HEK293 (cell line): ENCODE data around the gene CD53.

Experiments
- CTCF ChIA-PET: fragments of 350-600 bp; formaldehyde crosslinking; extraction: SDS; loops from one replicate; lab custom pipeline; 2021; ENCODE audit warnings: antibody characterized with exemption; lab: Yijun Ruan, JAX
- POLR2A ChIA-PET: fragments of 300-600 bp; formaldehyde crosslinking; extraction: SDS; loops from one replicate; lab custom pipeline; 2020; ENCODE audit warnings: antibody characterized with exemption, inconsistent platforms; lab: Yijun Ruan, JAX
- H3K27ac ChIP-seq: fragments of 200-500 bp; sonication (Bioruptor generic); 2 replicates; pipeline ENCODE4 v1.5.1; 2014; ENCODE audit warnings: low read depth, low read length, control low read depth, inconsistent platforms; ENCODE audit errors: extremely low read depth
- H3K36me3 ChIP-seq, 2 experiments: fragments of 200-500 bp in 1 of 2; sonication (Bioruptor generic) in 1 of 2; 1 replicate in 1 of 2; 2 replicates in 1 of 2; pipeline ENCODE4 v1.5.1; 2014 to 2017; ENCODE audit warnings: inconsistent platforms in 2 of 2, low read length in 2 of 2; ENCODE audit not compliant: control insufficient read depth in 2 of 2, insufficient read depth in 1 of 2
- H3K4me1 ChIP-seq: fragments of 200-500 bp; sonication (Bioruptor generic); 2 replicates; pipeline ENCODE4 v1.5.1; 2014; ENCODE audit warnings: mild to moderate bottlenecking, low read length, inconsistent platforms; ENCODE audit not compliant: control insufficient read depth, insufficient read depth
- H3K4me3 ChIP-seq: 2 replicates; pipeline ENCODE4 v1.5.1; 2011; ENCODE audit warnings: low read depth, mild to moderate bottlenecking, control low read depth, low read length, moderate library complexity
- H3K9me3 ChIP-seq: fragments of 200-500 bp; sonication (Bioruptor generic); 2 replicates; pipeline ENCODE4 v1.5.1; 2014; ENCODE audit warnings: low read depth, low read length, inconsistent platforms; ENCODE audit not compliant: control insufficient read depth, insufficient read depth
- KLF8 ChIP-seq: fragments of 450-650 bp; formaldehyde crosslinking; IDR thresholded peaks from 2 replicates; pipeline ENCODE4 v1.5.1; 2016; ENCODE audit warnings: missing biosample characterization, missing genetic modification characterization
- MYNN ChIP-seq: fragments of 450-650 bp; formaldehyde crosslinking; IDR thresholded peaks from 2 replicates; pipeline ENCODE4 v1.5.1; 2016; ENCODE audit warnings: missing biosample characterization, missing genetic modification characterization, borderline replicate concordance
- MZF1 ChIP-seq: fragments of 450-650 bp; formaldehyde crosslinking; IDR thresholded peaks from 2 replicates; pipeline ENCODE4 v1.5.1; 2017; ENCODE audit warnings: missing biosample characterization, missing genetic modification characterization, borderline replicate concordance
- PRDM6 ChIP-seq: fragments of 450-650 bp; formaldehyde crosslinking; IDR thresholded peaks from 2 replicates; pipeline ENCODE4 v1.5.1; 2017; ENCODE audit warnings: missing biosample characterization, missing genetic modification characterization
- TCF7L2 ChIP-seq: IDR thresholded peaks from 2 replicates; pipeline ENCODE4 v1.6.1; 2011; ENCODE audit warnings: low read depth, mild to moderate bottlenecking, inconsistent platforms, low read length, moderate library complexity, borderline replicate concordance
- TSHZ1 ChIP-seq: fragments of 450-650 bp; formaldehyde crosslinking; IDR thresholded peaks from 2 replicates; pipeline ENCODE4 v1.5.1; 2016; ENCODE audit warnings: missing biosample characterization, missing genetic modification characterization, borderline replicate concordance
- ZBTB44 ChIP-seq: fragments of 450-650 bp; IDR thresholded peaks from 2 replicates; pipeline ENCODE4 v1.5.1; 2018; ENCODE audit warnings: missing biosample characterization, mild to moderate bottlenecking, missing genetic modification characterization
- ZBTB8A ChIP-seq: fragments of 450-650 bp; formaldehyde crosslinking; IDR thresholded peaks from 2 replicates; pipeline ENCODE4 v1.5.1; 2016; ENCODE audit warnings: missing biosample characterization, missing genetic modification characterization
- ZEB2 ChIP-seq: fragments of 450-650 bp; formaldehyde crosslinking; IDR thresholded peaks from 2 replicates; pipeline ENCODE4 v1.5.1; 2016; ENCODE audit warnings: missing biosample characterization, missing genetic modification characterization
- ZFP3 ChIP-seq: fragments of 450-650 bp; formaldehyde crosslinking; IDR thresholded peaks from 2 replicates; pipeline ENCODE4 v1.5.1; 2016; ENCODE audit warnings: low read depth, missing biosample characterization, missing genetic modification characterization
- ZFP41 ChIP-seq: fragments of 450-650 bp; formaldehyde crosslinking; IDR thresholded peaks from 2 replicates; pipeline ENCODE4 v1.5.1; 2016; ENCODE audit warnings: missing biosample characterization, missing genetic modification characterization, borderline replicate concordance
- ZNF10 ChIP-seq: fragments of 450-650 bp; formaldehyde crosslinking; IDR thresholded peaks from 2 replicates; pipeline ENCODE4 v1.5.1; 2017; ENCODE audit warnings: missing biosample characterization, missing genetic modification characterization
- ZNF157 ChIP-seq: fragments of 450-650 bp; formaldehyde crosslinking; IDR thresholded peaks from 2 replicates; pipeline ENCODE4 v1.5.1; 2016; ENCODE audit warnings: missing biosample characterization, missing genetic modification characterization
- ZNF169 ChIP-seq: fragments of 450-650 bp; formaldehyde crosslinking; IDR thresholded peaks from 2 replicates; pipeline ENCODE4 v1.5.1; 2016; ENCODE audit warnings: missing biosample characterization, missing genetic modification characterization
- ZNF174 ChIP-seq: fragments of 450-650 bp; formaldehyde crosslinking; IDR thresholded peaks from 2 replicates; pipeline ENCODE4 v1.5.0; 2017; ENCODE audit warnings: missing biosample characterization, mild to moderate bottlenecking, missing genetic modification characterization
- ZNF2 ChIP-seq: fragments of 450-650 bp; formaldehyde crosslinking; IDR thresholded peaks from 2 replicates; pipeline ENCODE4 v1.5.1; 2016; ENCODE audit warnings: missing biosample characterization, missing genetic modification characterization
- ZNF211 ChIP-seq: fragments of 450-650 bp; formaldehyde crosslinking; IDR thresholded peaks from 2 replicates; pipeline ENCODE4 v1.5.1; 2016; ENCODE audit warnings: low read depth, missing biosample characterization, missing genetic modification characterization
- ZNF221 ChIP-seq: fragments of 450-650 bp; formaldehyde crosslinking; IDR thresholded peaks from 2 replicates; pipeline ENCODE4 v1.5.1; 2017; ENCODE audit warnings: missing biosample characterization, missing genetic modification characterization, borderline replicate concordance
- ZNF239 ChIP-seq: fragments of 450-650 bp; formaldehyde crosslinking; IDR thresholded peaks from 2 replicates; pipeline ENCODE4 v1.5.1; 2016; ENCODE audit warnings: missing biosample characterization, missing genetic modification characterization
- ZNF26 ChIP-seq: fragments of 450-650 bp; formaldehyde crosslinking; IDR thresholded peaks from 2 replicates; pipeline ENCODE4 v1.5.1; 2016; ENCODE audit warnings: missing biosample characterization, missing genetic modification characterization
- ZNF366 ChIP-seq: fragments of 450-650 bp; formaldehyde crosslinking; conservative IDR thresholded peaks from 2 replicates; pipeline ENCODE4 v1.5.1; 2016; ENCODE audit warnings: missing biosample characterization, missing genetic modification characterization
- ZNF521 ChIP-seq: fragments of 450-650 bp; formaldehyde crosslinking; IDR thresholded peaks from 2 replicates; pipeline ENCODE4 v1.5.1; 2017; ENCODE audit warnings: missing biosample characterization, mild to moderate bottlenecking, missing genetic modification characterization
- ZNF529 ChIP-seq: fragments of 450-650 bp; formaldehyde crosslinking; IDR thresholded peaks from 2 replicates; pipeline ENCODE4 v1.5.1; 2017; ENCODE audit warnings: missing genetic modification characterization, missing biosample characterization; ENCODE audit not compliant: insufficient replicate concordance
- ZNF548 ChIP-seq: fragments of 450-650 bp; formaldehyde crosslinking; IDR thresholded peaks from 2 replicates; pipeline ENCODE4 v1.5.1; 2016; ENCODE audit warnings: missing biosample characterization, missing genetic modification characterization
- ZNF561 ChIP-seq: fragments of 450-650 bp; IDR thresholded peaks from 2 replicates; pipeline ENCODE4 v1.5.1; 2018; ENCODE audit warnings: missing biosample characterization, missing genetic modification characterization, borderline replicate concordance
- ZNF571 ChIP-seq: fragments of 450-650 bp; formaldehyde crosslinking; IDR thresholded peaks from 2 replicates; pipeline ENCODE4 v1.5.0; 2017; ENCODE audit warnings: missing biosample characterization, missing genetic modification characterization
- ZNF660 ChIP-seq: fragments of 450-650 bp; IDR thresholded peaks from 2 replicates; pipeline ENCODE4 v1.5.1; 2018; ENCODE audit warnings: missing biosample characterization, mild to moderate bottlenecking, missing genetic modification characterization
- ZNF670 ChIP-seq: fragments of 450-650 bp; formaldehyde crosslinking; IDR thresholded peaks from 2 replicates; pipeline ENCODE4 v1.5.1; 2016; ENCODE audit warnings: missing biosample characterization, missing genetic modification characterization, low read depth
- ZNF791 ChIP-seq: fragments of 450-650 bp; formaldehyde crosslinking; IDR thresholded peaks from 2 replicates; pipeline ENCODE4 v1.5.1; 2016; ENCODE audit warnings: missing biosample characterization, missing genetic modification characterization
- ZNF830 ChIP-seq: fragments of 450-650 bp; IDR thresholded peaks from 2 replicates; pipeline ENCODE4 v1.5.0; 2018; ENCODE audit warnings: missing biosample characterization, missing genetic modification characterization, low read depth, mild to moderate bottlenecking, moderate library complexity

Gene CD53

GRCh38 chr1:110877364-110877763, 4.4 kb downstream of the CD53 start:
- Histone ChIP-seq H3K4me3 (no peak overlapping the region), H3K36me3 (no peaks in the 10 kb centered on the region), H3K9me3 (no peaks in the 10 kb centered on the region), H3K4me1 (no peaks in the 10 kb centered on the region), H3K27ac (no peak overlapping the region)
- no peak for TF ChIP-seq ZNF830
- TF ChIP-seq ZBTB44: no peak
- TF ChIP-seq ZNF169 (tag by site-specific recombination): no peak
- no peak for TF ChIP-seq ZFP41
- TF ChIP-seq ZNF529: no peak
- TF ChIP-seq ZNF521: no peak
- TF ChIP-seq ZNF26 (tag by site-specific recombination): no peak
- TF ChIP-seq MYNN (tag by site-specific recombination): no peak
- no peak for TF ChIP-seq ZNF548
- TF ChIP-seq PRDM6 (tag by site-specific recombination): no peak
- TF ChIP-seq ZNF366 (tag by site-specific recombination): no peak
- TF ChIP-seq ZNF221 (tag by site-specific recombination): no peak
- no peak for TF ChIP-seq MZF1 (tag by site-specific recombination)
- CTCF ChIA-PET: interaction anchor here (0.6 kb wide), 1 partner anchor 24 kb away, joined by 4 read pairs; no protein-coding TSS in a partner anchor
- POLR2A ChIA-PET: no interaction called here

- no peaks in the 10 kb centered on the region for H3K4me1 ChIP-seq
- H3K4me3 ChIP-seq: no peak overlapping the region
- TF ChIP-seq ZNF660 (no peak), ZNF174 (no peak), TSHZ1 (no peak), ZNF10 (tag by site-specific recombination) (no peak), MYNN (tag by site-specific recombination) (no peak), ZNF211 (tag by site-specific recombination) (no peak), ZNF670 (tag by site-specific recombination) (no peak), ZNF2 (tag by site-specific recombination) (no peak), ZEB2 (no peak), KLF8 (tag by site-specific recombination) (no peak), ZNF239 (no peak), ZNF791 (tag by site-specific recombination) (no peak), ZFP3 (no peak), ZNF157 (tag by site-specific recombination) (no peak), ZNF571 (tag by site-specific recombination) (no peak), TCF7L2 (no peak), ZNF221 (tag by site-specific recombination) (no peak), ZNF561 (tag by site-specific recombination) (no peak), ZBTB8A (no peak)
- H3K36me3 ChIP-seq: no peaks in the 10 kb centered on the region
- no peak overlapping the region for H3K27ac ChIP-seq
- H3K9me3 ChIP-seq: no peaks in the 10 kb centered on the region
- ChIA-PET CTCF (interaction anchor here (0.6 kb wide), 1 partner anchor 25 kb away, joined by 4 read pairs; no protein-coding TSS in a partner anchor), POLR2A (no interaction called here)
Observed at GRCh38 chr1:110877776-110878175, 4.8 kb downstream of the CD53 start.
